LHCN-M2 (cell line): Measurements from ENCODE around the gene ETV6. TPM values are rescaled to one million over a fixed set of nuclear protein-coding genes. Genes with fewer than 3 reads are reported as not detected.

Source experiments
- DNase-seq: peaks from one replicate; pipeline ENCODE4 v3.0.0-alpha.2; 2012; ENCODE audit warnings: low read depth
- total RNA-seq: library from RNA; depleted of rRNA; stranded (reverse); fragments of >200 nt; gene quantifications from 2 replicates; pipeline ENCODE4 v1.2.3, GENCODE V29; 2014

The ETV6 gene
- total RNA-seq, 1 experiment from 2014 or later: 5.3 TPM

DNA sequence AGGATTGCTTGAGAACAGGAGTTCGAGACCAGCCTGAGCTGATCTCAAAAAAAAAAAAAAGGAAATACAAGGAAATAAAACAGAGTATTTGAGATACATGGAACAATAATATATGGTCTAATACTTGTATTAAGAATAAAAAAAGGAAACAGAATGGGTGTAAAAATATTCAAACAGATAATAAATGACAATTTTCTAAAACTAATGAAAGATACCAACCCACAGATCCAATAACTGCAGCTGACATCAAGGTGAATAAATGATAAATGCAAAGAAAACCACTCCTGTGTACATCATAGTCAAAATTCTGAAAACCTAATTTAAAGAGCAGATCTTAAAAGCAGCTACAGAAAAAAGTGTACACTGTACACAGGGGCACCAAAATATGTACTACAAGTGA lies 4.1 kb upstream of the ETV6 start:
- DNase-seq: no peak

GRCh38 chr12:11648514-11649412 lies 711 bp upstream of the ETV6 start:
- peak; percentile 89 for DNase-seq

DNA sequence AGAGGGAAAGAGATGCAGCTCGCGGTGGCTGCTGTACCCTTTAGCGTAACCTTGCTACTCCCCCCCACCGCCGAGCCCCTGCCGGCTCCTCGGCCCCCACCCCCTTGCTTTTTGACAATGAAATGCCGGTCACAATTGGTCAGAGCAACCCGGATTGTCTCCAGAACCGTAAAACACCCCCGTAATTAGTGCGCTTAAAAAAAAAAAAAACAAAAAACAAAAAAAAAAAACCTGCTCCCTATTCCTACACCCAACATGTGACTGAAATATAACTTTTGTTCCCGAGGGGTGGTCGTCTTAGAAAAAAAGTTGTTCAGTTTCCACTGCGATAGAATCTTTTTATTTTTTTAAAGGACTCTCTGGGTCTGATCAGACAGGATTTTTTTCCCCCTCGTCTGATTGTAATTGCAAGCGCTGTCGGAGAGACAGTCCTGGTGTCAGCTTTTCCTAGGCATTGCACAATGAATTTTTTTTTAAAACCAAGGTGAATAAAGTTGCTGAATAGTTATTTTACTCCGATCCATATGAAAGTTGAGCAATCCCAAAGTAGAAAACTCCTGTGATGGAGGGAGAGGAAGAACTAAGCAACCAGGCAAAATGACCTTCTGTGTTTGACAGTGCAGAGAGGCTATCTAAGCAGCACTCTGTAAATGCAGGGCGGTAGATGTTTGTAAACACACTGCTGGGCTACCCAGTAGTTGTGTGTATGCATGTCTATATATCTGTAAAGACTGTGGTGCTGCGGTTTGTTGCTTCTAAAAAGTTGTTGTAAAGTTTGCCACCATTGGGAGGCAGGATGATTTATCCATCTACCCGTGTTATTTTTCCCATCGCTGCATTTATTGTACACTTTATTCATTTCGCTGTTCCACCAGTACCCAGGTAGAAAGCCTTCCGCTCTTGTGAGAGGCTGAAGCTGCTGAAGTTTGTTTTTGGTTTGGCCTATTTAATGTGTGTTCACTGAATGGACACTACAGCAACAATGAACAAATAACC lies 1.1 kb downstream of the ETV6 start:
- DNase-seq: peak; percentile 41

DNA sequence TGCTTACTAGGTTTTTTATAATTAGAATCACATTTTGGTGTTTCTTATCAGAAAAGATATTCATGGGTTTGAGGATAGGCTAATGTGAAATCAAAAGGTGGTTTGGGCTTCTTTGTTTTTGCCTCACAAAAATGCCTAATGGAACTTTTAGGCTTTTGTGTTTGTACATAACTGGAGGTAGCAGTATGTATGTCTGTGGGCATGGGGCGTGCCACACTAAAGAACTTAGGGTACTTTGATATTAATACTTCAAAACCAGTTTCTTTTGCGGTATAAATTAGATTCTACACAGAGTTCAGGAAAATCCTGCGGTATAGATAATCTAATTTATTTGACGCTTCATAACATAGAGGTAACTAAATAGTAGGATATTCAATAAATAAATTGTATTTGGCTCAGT lies 1.9 kb downstream of the ETV6 start:
- DNase-seq: no peak

DNA sequence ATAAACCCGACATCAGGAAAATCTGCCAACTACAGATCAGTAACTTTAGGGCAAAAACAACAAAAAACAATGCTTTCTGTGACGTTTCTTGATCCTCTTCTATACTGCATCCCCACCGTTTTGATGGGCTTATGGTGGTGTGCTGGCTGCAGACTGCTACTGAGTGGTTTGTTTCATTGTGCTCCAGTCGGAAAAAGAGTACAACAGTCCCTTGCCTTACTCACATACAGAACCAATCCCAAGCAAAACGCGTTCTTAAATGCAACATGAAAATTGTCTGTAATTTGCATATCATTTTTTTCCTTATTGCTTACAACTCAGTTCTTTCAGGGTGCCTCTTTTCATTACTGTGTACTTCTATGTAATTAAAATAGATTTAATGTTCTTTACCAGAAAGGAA lies 2.3 kb downstream of the ETV6 start:
- no peak for DNase-seq

DNA sequence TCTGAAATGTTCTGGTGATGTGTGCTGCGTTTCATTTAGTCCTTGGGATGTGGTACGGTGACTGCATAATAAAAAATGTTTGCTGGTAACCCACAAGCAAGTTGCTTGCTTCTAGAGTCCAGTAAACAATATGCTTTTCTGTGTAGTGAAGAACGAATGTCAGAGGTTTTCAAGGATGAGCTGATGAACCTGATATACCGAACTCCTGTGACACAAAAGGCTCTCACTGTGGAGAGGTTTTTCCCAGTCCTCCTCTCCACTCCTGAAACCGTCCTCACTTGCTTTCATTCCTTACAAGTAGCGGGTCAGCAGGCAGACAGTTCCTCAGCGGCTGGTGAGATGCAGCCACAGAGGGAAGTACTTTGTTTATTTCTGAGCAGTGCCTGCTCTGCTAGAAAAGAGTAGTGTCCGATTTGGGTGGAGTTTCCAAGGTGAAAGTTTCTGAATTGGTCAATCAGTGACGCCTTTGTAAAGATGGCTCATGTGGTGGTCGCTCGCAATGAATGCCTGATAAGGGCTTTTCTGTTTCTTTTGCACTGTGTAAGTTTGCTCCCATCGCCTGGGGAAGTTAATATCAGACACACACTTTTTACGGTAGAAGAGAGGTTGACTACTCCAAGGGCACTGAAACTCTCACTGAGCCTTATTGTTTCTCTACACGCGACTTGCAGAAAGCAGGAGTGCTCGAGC lies 3.0 kb downstream of the ETV6 start:
- peak; percentile 71 for DNase-seq

- DNase-seq: peak; percentile 14
Observed at GRCh38 chr12:11653215-11653753, 3.8 kb downstream of the ETV6 start.

GRCh38 chr12:11654338-11654737 lies 4.9 kb downstream of the ETV6 start:
- no peak for DNase-seq

DNA sequence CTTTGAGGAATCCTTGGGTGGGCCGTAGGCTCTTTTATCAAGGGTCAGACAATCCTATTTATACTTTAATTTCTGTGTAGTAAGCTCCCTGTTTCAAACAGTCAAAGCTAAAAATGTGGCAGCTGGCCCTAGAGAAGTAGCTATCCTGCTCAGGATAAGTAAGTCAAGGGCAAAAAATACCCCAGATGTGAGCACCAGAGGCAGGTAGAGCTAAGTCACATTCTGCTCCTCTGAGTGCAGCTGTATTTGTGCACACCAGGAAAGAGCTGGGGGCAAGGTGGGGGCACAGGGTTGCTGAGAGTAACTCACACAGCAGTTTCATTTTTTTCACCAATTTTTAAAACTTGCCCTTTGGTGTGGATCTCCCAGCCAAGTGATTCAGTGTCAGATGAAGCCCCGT lies 5.3 kb downstream of the ETV6 start:
- DNase-seq: no peak

GRCh38 chr12:11655842-11656241 lies 6.4 kb downstream of the ETV6 start:
- DNase-seq: no peak

GRCh38 chr12:11656550-11656949 lies 7.1 kb downstream of the ETV6 start:
- DNase-seq: no peak

DNA sequence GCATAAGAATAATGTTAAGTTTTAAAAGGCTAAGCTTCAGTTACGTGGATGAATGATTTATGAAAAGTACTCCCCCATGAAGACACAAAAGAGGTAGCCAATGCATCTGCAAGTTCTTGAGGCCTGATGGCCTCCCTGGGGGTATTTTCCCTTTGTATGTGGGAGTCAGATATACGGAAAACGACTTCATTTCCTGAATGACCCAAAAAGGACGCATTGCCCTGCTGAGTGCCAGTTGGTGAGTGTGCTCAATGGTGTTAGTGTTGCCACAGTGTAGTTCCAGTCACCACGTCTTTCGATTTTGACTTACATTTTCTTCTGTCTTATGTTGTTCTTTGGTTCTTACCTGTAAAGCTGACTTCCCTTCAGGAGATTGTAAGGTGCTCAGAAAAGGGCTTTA lies 8.0 kb downstream of the ETV6 start:
- no peak for DNase-seq

- DNase-seq: peak; percentile 71
Observed at GRCh38 chr12:11658791-11659190, 9.3 kb downstream of the ETV6 start.

DNA sequence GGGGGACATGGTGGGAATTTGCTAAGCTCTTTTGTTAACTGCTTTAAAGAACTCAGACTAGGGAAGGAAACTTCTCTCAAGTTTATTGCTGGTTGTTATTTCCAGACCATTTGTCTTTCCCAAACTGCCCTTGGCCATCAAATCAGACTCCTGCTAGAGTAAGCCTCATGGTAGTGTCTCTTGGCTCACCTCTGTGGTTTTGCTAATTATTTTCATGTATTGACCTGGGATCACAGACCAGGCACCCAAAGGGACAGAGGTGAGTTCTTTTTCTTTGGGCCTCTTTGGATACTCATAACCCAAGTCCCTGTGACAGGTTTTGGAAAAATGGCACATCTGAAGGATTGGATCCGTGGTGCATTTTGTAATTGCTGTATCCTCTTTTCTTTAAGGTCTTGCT lies 11.2 kb downstream of the ETV6 start:
- no peak for DNase-seq

- no peak for DNase-seq
Observed at GRCh38 chr12:11661491-11662089, 12.1 kb downstream of the ETV6 start.

DNA sequence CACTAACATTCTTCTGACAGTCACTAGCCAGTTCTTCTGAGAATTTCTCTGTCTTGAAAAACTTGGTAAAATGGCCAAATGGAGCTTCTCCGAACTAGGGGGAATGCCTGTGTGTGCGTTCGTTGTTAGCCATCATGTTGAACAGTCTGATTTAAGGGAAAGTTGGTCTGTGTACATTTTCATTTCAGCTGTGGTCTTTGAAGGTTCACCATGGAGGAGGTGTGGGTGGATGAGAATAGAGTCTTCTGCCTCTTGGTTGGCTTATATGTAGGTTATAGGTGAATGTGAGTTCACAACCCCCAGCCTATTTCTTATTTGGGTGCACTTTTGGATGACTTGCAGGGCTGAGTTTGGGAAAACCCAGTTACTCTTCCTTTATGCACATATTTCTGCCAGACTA lies 12.9 kb downstream of the ETV6 start:
- DNase-seq: no peak

GRCh38 chr12:11663130-11663529 lies 13.7 kb downstream of the ETV6 start:
- DNase-seq: no peak

- DNase-seq: peak; percentile 51
Observed at GRCh38 chr12:11664101-11664500, 14.6 kb downstream of the ETV6 start.

DNA sequence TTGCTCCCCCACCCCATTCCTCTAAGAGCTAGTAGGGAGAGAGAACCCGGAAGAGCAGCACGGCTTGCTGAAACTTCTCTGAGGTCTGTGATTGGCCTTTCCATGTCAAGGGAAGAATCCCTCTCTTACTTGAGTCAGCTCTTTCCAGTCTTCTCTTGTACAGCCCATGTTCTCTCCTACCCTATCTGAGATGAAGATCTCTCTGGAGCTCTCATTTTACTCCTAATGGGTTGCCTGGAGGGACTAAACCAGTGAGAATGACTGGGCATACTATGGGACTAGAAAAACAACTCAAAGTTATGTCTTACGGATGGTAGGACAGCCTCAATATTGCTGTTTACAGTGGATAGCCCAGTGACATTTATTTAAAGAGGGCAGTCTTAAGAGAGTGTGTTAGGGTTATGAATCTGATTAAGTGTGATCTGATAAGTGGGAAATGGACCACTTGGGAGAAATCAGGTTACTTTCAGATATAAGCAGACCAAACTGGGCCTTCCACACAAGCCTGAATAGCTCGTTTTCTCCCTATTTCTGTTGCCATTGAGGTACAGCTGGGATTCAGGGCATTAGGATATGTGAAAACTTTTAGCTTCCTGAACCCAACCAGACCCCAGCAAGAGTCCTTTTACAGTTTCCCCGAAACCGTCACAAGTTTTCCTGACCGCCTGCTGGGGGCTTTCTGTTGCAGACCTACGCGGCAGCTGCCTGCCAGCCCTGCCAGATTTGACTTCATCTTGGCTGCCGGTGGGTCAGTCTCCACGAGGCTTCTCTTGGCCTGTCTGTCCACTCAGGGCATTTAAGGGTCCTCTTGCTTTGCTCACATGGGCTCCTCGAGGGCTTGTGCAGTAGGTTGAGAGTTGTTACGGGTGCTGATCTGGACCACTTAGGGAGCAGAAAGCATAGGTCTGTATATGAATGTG lies 16.9 kb downstream of the ETV6 start:
- no peak for DNase-seq

GRCh38 chr12:11667171-11667570 lies 17.7 kb downstream of the ETV6 start:
- no peak for DNase-seq
